BJ (cell line): ENCODE data around the gene QRICH1. TPM values are rescaled to one million over a fixed set of nuclear protein-coding genes. Genes with fewer than 3 reads are reported as not detected.

Experiments used
- CTCF ChIA-PET: fragments of 350-600 bp; formaldehyde crosslinking; extraction: SDS; loops from one replicate; lab custom pipeline; 2021; ENCODE audit warnings: antibody characterized with exemption, inconsistent platforms; lab: Yijun Ruan, JAX
- POLR2A ChIA-PET: fragments of 300-600 bp; sonication (Branson Sonifier 250); formaldehyde crosslinking; extraction: SDS; loops from one replicate; lab custom pipeline; 2021; ENCODE audit warnings: antibody characterized with exemption; lab: Charles Lee
- DNase-seq: peaks from one replicate; pipeline ENCODE4 v3.0.0-alpha.2; 2011; ENCODE audit warnings: low read depth
- H3K27me3 ChIP-seq: 2 replicates; pipeline ENCODE4 v1.6.0; 2011; ENCODE audit warnings: low read length; ENCODE audit not compliant: control insufficient read depth, insufficient read depth
- H3K36me3 ChIP-seq: 2 replicates; pipeline ENCODE4 v1.5.1; 2011; ENCODE audit warnings: low read length; ENCODE audit not compliant: control insufficient read depth, insufficient read depth
- H3K4me3 ChIP-seq: 2 replicates; pipeline ENCODE4 v1.5.1; 2011; ENCODE audit warnings: low read depth, mild to moderate bottlenecking, control low read depth, low read length
- CTCF ChIP-seq: IDR thresholded peaks from 2 replicates; pipeline ENCODE4 v1.5.1; 2011; ENCODE audit warnings: low read depth, mild to moderate bottlenecking, control low read depth, inconsistent platforms, low read length, moderate library complexity; ENCODE audit not compliant: insufficient read depth
- polyA plus RNA-seq: library from polyadenylated mRNA; depleted of rRNA; stranded (reverse); fragments of >200 nt; gene quantifications from 2 replicates; pipeline ENCODE4 v1.2.3, GENCODE V29; 2011

QRICH1 gene
- polyA plus RNA-seq, 1 experiment = 77.3 TPM

GRCh38 chr3:49108346-49108745 lies 14.5 kb upstream of the QRICH1 start:
- H3K36me3 ChIP-seq = peaks cover 38% of the 10 kb centered on the region
- TF ChIP-seq CTCF = no peak
- no peaks in the 10 kb centered on the region for H3K27me3 ChIP-seq
- no peak for DNase-seq
- no peak overlapping the region for H3K4me3 ChIP-seq
- CTCF ChIA-PET = no interaction called here
- POLR2A ChIA-PET = no interaction called here

- no peak for TF ChIP-seq CTCF
- POLR2A ChIA-PET = interaction anchor here (1.0 kb wide), 1 partner anchor 10 kb away, joined by 4 read pairs; the partner anchor contains the start of gene QRICH1
- Histone ChIP-seq H3K36me3 (peaks cover 35% of the 10 kb centered on the region), H3K4me3 (peak within 1 kb of the TSS; percentile 78), H3K27me3 (no peaks in the 10 kb centered on the region)
- DNase-seq = peak; percentile 73
- CTCF ChIA-PET = no interaction called here
Measured at GRCh38 chr3:49104427-49105291, 10.8 kb upstream of the QRICH1 start, which contains the start of gene QARS1. TSS of gene QARS1 (minus strand) at chr3:49104757. CDS start at chr3:49104733, 24 bp downstream.

- peaks cover 36% of the 10 kb centered on the region for H3K36me3 ChIP-seq
- DNase-seq = no peak
- H3K27me3 ChIP-seq = no peaks in the 10 kb centered on the region
- POLR2A ChIA-PET = interaction anchor here (1.0 kb wide), 1 partner anchor 10 kb away, joined by 4 read pairs; the partner anchor contains the start of gene QRICH1
- CTCF ChIA-PET = interaction anchor here (1.6 kb wide), 1 partner anchor 10 kb away, joined by 6 read pairs; the partner anchor contains the start of gene QRICH1
- peak overlapping the region; percentile 78 for H3K4me3 ChIP-seq
- TF ChIP-seq CTCF = no peak
Measured at GRCh38 chr3:49104052-49104426, 10.2 kb upstream of the QRICH1 start.

- no peaks in the 10 kb centered on the region for H3K27me3 ChIP-seq
- H3K36me3 ChIP-seq = peaks cover 40% of the 10 kb centered on the region
- TF ChIP-seq CTCF = no peak
- no peak for DNase-seq
- POLR2A ChIA-PET = no interaction called here
- CTCF ChIA-PET = no interaction called here
- H3K4me3 ChIP-seq = no peak overlapping the region
Measured at GRCh38 chr3:49100046-49100615, 6.3 kb upstream of the QRICH1 start.

GRCh38 chr3:49098910-49099630 lies 5.2 kb upstream of the QRICH1 start:
- TF ChIP-seq CTCF = no peak
- Histone ChIP-seq H3K27me3 (no peaks in the 10 kb centered on the region), H3K4me3 (no peak overlapping the region), H3K36me3 (peaks cover 40% of the 10 kb centered on the region)
- ChIA-PET CTCF (no interaction called here), POLR2A (no interaction called here)
- DNase-seq = no peak
